ENCODE data around the gene MYO18A.

The MYO18A gene

GRCh38 chr17:29119265-29119664, 60.9 kb downstream of the MYO18A start:
- no peak for TF ChIP-seq CTCF (IDR thresholded peaks at IDR 0.05; ENCODE audit: extremely low read depth, missing control alignments)
- DNase-seq (ENCODE audit: low spot score), result no peak

GRCh38 chr17:29116804-29117753, 63.1 kb downstream of the MYO18A start:
- DNase-seq (ENCODE audit: low spot score), result peak; percentile 81
- peak; percentile 96 for TF ChIP-seq CTCF (IDR thresholded peaks at IDR 0.05; ENCODE audit: extremely low read depth, missing control alignments)

GRCh38 chr17:29115961-29116803, 64.0 kb downstream of the MYO18A start:
- peak; percentile 54 for DNase-seq (ENCODE audit: low spot score)
- TF ChIP-seq CTCF (IDR thresholded peaks at IDR 0.05; ENCODE audit: extremely low read depth, missing control alignments), result peak; percentile 30

- DNase-seq (ENCODE audit: low spot score), result no peak
- no peak for TF ChIP-seq CTCF (IDR thresholded peaks at IDR 0.05; ENCODE audit: extremely low read depth, missing control alignments)
Measured at GRCh38 chr17:29115435-29115834, 64.8 kb downstream of the MYO18A start.

GRCh38 chr17:29114141-29114540, 66.1 kb downstream of the MYO18A start:
- DNase-seq (ENCODE audit: low spot score), result no peak
- no peak for TF ChIP-seq CTCF (IDR thresholded peaks at IDR 0.05; ENCODE audit: extremely low read depth, missing control alignments)

GRCh38 chr17:29113334-29113733, 66.9 kb downstream of the MYO18A start:
- no peak for DNase-seq (ENCODE audit: low spot score)
- TF ChIP-seq CTCF (IDR thresholded peaks at IDR 0.05; ENCODE audit: extremely low read depth, missing control alignments), result no peak
